ENCODE results near the gene LEPROT. TPM values are rescaled to one million over a fixed set of nuclear protein-coding genes. Genes with fewer than 3 reads are reported as not detected.

The LEPROT gene
- total and polyA plus RNA-seq, 5 donors: 33.0 to 59.1 (median 55.0) TPM

GRCh38 chr1:65423884-65424572 lies 3.6 kb downstream of the LEPROT start:
- no peak overlapping the region for H3K27ac ChIP-seq (ENCODE audit: low read length)
- intact Hi-C loops (cut with DNase I): loop anchor here in 2 of 4 donors (10.0 kb wide), 2 partner anchors 169 to 271 kb away; no protein-coding TSS in a partner anchor
- H3K9me3 ChIP-seq (ENCODE audit: control insufficient read depth, low read length): no peaks in the 10 kb centered on the region
- ATAC-seq: no peak
- DNase-seq: no peak
- H3K4me3 ChIP-seq (ENCODE audit: low read length): no peak overlapping the region
- H3K4me1 ChIP-seq (ENCODE audit: control insufficient read depth, insufficient read depth, low read length): peaks cover 11% of the 10 kb centered on the region
- 86% methylated on average over 2 of the region's 2 CpGs for WGBS
- H3K27me3 ChIP-seq (ENCODE audit: control insufficient read depth, insufficient read depth): no peaks in the 10 kb centered on the region

GRCh38 chr1:65424573-65424889 lies 4.1 kb downstream of the LEPROT start:
- intact Hi-C loops (cut with DNase I): loop anchor here in 2 of 4 donors (10.0 kb wide), 2 partner anchors 170 to 270 kb away; no protein-coding TSS in a partner anchor
- Histone ChIP-seq H3K27ac (ENCODE audit: low read length) (no peak overlapping the region), H3K27me3 (ENCODE audit: control insufficient read depth, insufficient read depth) (no peaks in the 10 kb centered on the region), H3K9me3 (ENCODE audit: control insufficient read depth, low read length) (no peaks in the 10 kb centered on the region), H3K4me3 (ENCODE audit: low read length) (no peak overlapping the region), H3K4me1 (ENCODE audit: control insufficient read depth, insufficient read depth, low read length) (peaks cover 11% of the 10 kb centered on the region)
- WGBS: 56% methylated on average over 1 of the region's 1 CpG
- DNase-seq (no peak), ATAC-seq (no peak)

GRCh38 chr1:65425006-65425405 lies 4.5 kb downstream of the LEPROT start:
- Histone ChIP-seq H3K27ac (ENCODE audit: low read length) (no peak overlapping the region), H3K4me3 (ENCODE audit: low read length) (no peak overlapping the region), H3K27me3 (ENCODE audit: control insufficient read depth, insufficient read depth) (no peaks in the 10 kb centered on the region), H3K4me1 (ENCODE audit: control insufficient read depth, insufficient read depth, low read length) (peaks cover 11% of the 10 kb centered on the region), H3K9me3 (ENCODE audit: control insufficient read depth, low read length) (no peaks in the 10 kb centered on the region)
- ATAC-seq: no peak
- DNase-seq: no peak
- intact Hi-C loops (cut with DNase I): loop anchor here in 2 of 4 donors (10.0 kb wide), 2 partner anchors 170 to 270 kb away; no protein-coding TSS in a partner anchor
- 96% methylated on average over 2 of the region's 2 CpGs for WGBS

- Histone ChIP-seq H3K27me3 (ENCODE audit: control insufficient read depth, insufficient read depth) (no peaks in the 10 kb centered on the region), H3K27ac (ENCODE audit: low read length) (no peak overlapping the region), H3K9me3 (ENCODE audit: control insufficient read depth, low read length) (no peaks in the 10 kb centered on the region), H3K4me3 (ENCODE audit: low read length) (no peak overlapping the region), H3K4me1 (ENCODE audit: control insufficient read depth, insufficient read depth, low read length) (peaks cover 12% of the 10 kb centered on the region)
- ATAC-seq: no peak
- intact Hi-C loops (cut with DNase I): loop anchor here in 2 of 4 donors (10.0 kb wide), 2 partner anchors 171 to 269 kb away; no protein-coding TSS in a partner anchor
- no peak for DNase-seq
- WGBS: 93% methylated on average over 3 of the region's 3 CpGs
These were observed 5.2 kb downstream of the LEPROT start for GRCh38 chr1:65425697-65426096.

GRCh38 chr1:65429078-65429477 lies 8.6 kb downstream of the LEPROT start:
- ATAC-seq: no peak
- intact Hi-C loops (cut with DNase I): loop anchor here in 2 of 4 donors (10.0 kb wide), 2 partner anchors 174 to 266 kb away; no protein-coding TSS in a partner anchor
- Histone ChIP-seq H3K27ac (ENCODE audit: low read length) (peak overlapping the region; percentile 68), H3K27me3 (ENCODE audit: control insufficient read depth, insufficient read depth) (no peaks in the 10 kb centered on the region), H3K4me3 (ENCODE audit: low read length) (no peak overlapping the region), H3K4me1 (ENCODE audit: control insufficient read depth, insufficient read depth, low read length) (peaks cover 3% of the 10 kb centered on the region), H3K9me3 (ENCODE audit: control insufficient read depth, low read length) (no peaks in the 10 kb centered on the region)
- 93% methylated on average over 2 of the region's 2 CpGs for WGBS
- DNase-seq: no peak

- intact Hi-C loops (cut with DNase I): loop anchor here in 3 of 4 donors (5.0 to 10.0 kb wide), 4 partner anchors 175 to 265 kb away; no protein-coding TSS in a partner anchor
- Histone ChIP-seq H3K27ac (ENCODE audit: low read length) (no peak overlapping the region), H3K27me3 (ENCODE audit: control insufficient read depth, insufficient read depth) (no peaks in the 10 kb centered on the region), H3K9me3 (ENCODE audit: control insufficient read depth, low read length) (no peaks in the 10 kb centered on the region), H3K4me1 (ENCODE audit: control insufficient read depth, insufficient read depth, low read length) (peaks cover 3% of the 10 kb centered on the region), H3K4me3 (ENCODE audit: low read length) (no peak overlapping the region)
- peak; percentile 60 to 89 for ATAC-seq
- no peak for DNase-seq
- WGBS: 50% methylated on average over 7 of the region's 7 CpGs
These were observed 9.3 kb downstream of the LEPROT start for GRCh38 chr1:65429806-65430205.

- Histone ChIP-seq H3K27me3 (ENCODE audit: control insufficient read depth, insufficient read depth) (no peaks in the 10 kb centered on the region), H3K4me3 (ENCODE audit: low read length) (no peak overlapping the region), H3K27ac (ENCODE audit: low read length) (no peak overlapping the region), H3K4me1 (ENCODE audit: control insufficient read depth, insufficient read depth, low read length) (peaks cover 3% of the 10 kb centered on the region), H3K9me3 (ENCODE audit: control insufficient read depth, low read length) (no peaks in the 10 kb centered on the region)
- ATAC-seq (peak in 1 of 2 donors; percentile 49), DNase-seq (no peak)
- intact Hi-C loops (cut with DNase I): loop anchor here in 2 of 4 donors (5.0 to 10.0 kb wide), 2 partner anchors 254 to 256 kb away; no protein-coding TSS in a partner anchor
- 25% methylated on average over 1 of the region's 1 CpG for WGBS
These were observed 10.7 kb downstream of the LEPROT start for GRCh38 chr1:65431111-65431705.

GRCh38 chr1:65432918-65433317 lies 12.4 kb downstream of the LEPROT start:
- intact Hi-C loops (cut with DNase I): loop anchor here in 2 of 4 donors (5.0 to 10.0 kb wide), 2 partner anchors 252 to 254 kb away; no protein-coding TSS in a partner anchor
- WGBS: 71% methylated on average over 8 of the region's 8 CpGs
- DNase-seq: no peak
- Histone ChIP-seq H3K27me3 (ENCODE audit: control insufficient read depth, insufficient read depth) (no peaks in the 10 kb centered on the region), H3K27ac (ENCODE audit: low read length) (no peak overlapping the region), H3K4me3 (ENCODE audit: low read length) (no peak overlapping the region), H3K9me3 (ENCODE audit: control insufficient read depth, low read length) (no peaks in the 10 kb centered on the region), H3K4me1 (ENCODE audit: control insufficient read depth, insufficient read depth, low read length) (peaks cover 3% of the 10 kb centered on the region)
- no peak for ATAC-seq

- H3K27ac ChIP-seq (ENCODE audit: low read length): no peak overlapping the region
- no peak for DNase-seq
- H3K4me3 ChIP-seq (ENCODE audit: low read length): no peak overlapping the region
- H3K27me3 ChIP-seq (ENCODE audit: control insufficient read depth, insufficient read depth): no peaks in the 10 kb centered on the region
- 83% methylated on average over 1 of the region's 1 CpG for WGBS
- no peaks in the 10 kb centered on the region for H3K9me3 ChIP-seq (ENCODE audit: control insufficient read depth, low read length)
- no peak for ATAC-seq
- intact Hi-C loops (cut with DNase I): loop anchor here in 2 of 4 donors (5.0 to 10.0 kb wide), 2 partner anchors 251 to 253 kb away; no protein-coding TSS in a partner anchor
- peaks cover 1% of the 10 kb centered on the region for H3K4me1 ChIP-seq (ENCODE audit: control insufficient read depth, insufficient read depth, low read length)
These were observed 13.8 kb downstream of the LEPROT start for GRCh38 chr1:65434255-65434654.

GRCh38 chr1:65434760-65435159 lies 14.3 kb downstream of the LEPROT start:
- no peak overlapping the region for H3K27ac ChIP-seq (ENCODE audit: low read length)

GRCh38 chr1:65435987-65436386 lies 15.5 kb downstream of the LEPROT start:
- peaks cover 2% of the 10 kb centered on the region for H3K4me1 ChIP-seq (ENCODE audit: control insufficient read depth, insufficient read depth, low read length)
- intact Hi-C loops (cut with DNase I): loop anchor here in 1 of 4 donors (10.0 kb wide), 1 partner anchor 249 kb away; no protein-coding TSS in a partner anchor
- no peaks in the 10 kb centered on the region for H3K27me3 ChIP-seq (ENCODE audit: control insufficient read depth, insufficient read depth)
- 69% methylated on average over 2 of the region's 2 CpGs for WGBS
- no peak overlapping the region for H3K27ac ChIP-seq (ENCODE audit: low read length)
- ATAC-seq (no peak), DNase-seq (no peak)
- no peaks in the 10 kb centered on the region for H3K9me3 ChIP-seq (ENCODE audit: control insufficient read depth, low read length)
- no peak overlapping the region for H3K4me3 ChIP-seq (ENCODE audit: low read length)

More at GRCh38 chr1:65434760-65435159, 14.3 kb downstream of the LEPROT start:
- intact Hi-C loops (cut with DNase I): loop anchor here in 2 of 4 donors (5.0 to 10.0 kb wide), 2 partner anchors 250 to 253 kb away; no protein-coding TSS in a partner anchor
- no peaks in the 10 kb centered on the region for H3K9me3 ChIP-seq (ENCODE audit: control insufficient read depth, low read length)
- H3K27me3 ChIP-seq (ENCODE audit: control insufficient read depth, insufficient read depth): no peaks in the 10 kb centered on the region
- no peak for DNase-seq
- ATAC-seq: no peak
- peaks cover 1% of the 10 kb centered on the region for H3K4me1 ChIP-seq (ENCODE audit: control insufficient read depth, insufficient read depth, low read length)
- WGBS: 77% methylated on average over 3 of the region's 3 CpGs
- no peak overlapping the region for H3K4me3 ChIP-seq (ENCODE audit: low read length)

Measured in right cardiac atrium (tissue), 5 donors.